Activated T-helper 2 cell treated with anti-CD3 and anti-CD28 coated beads, Interferon-gamma antibody, Interleukin-2, Interleukin-4, amounts not matched to agents 10 μg/mL and 5 μg/mL and 100 μg/mL, durations not matched to agents 14 hours and 24 hours and 36 hours (primary cell): Measurements from ENCODE around the gene KDM7A. TPM values are rescaled to one million over a fixed set of nuclear protein-coding genes. Genes with fewer than 3 reads are reported as not detected.

Experiments
- DNase-seq: peaks from one replicate; pipeline ENCODE4 v3.0.0; 2021; ENCODE audit warnings: low spot score
- H3K27ac Mint-ChIP-seq: one replicate; pipeline ENCODE4 v1.8.0; 2021; ENCODE audit warnings: mixed read lengths
- H3K27me3 Mint-ChIP-seq: one replicate; pipeline ENCODE4 v1.8.0; 2021; ENCODE audit warnings: low read depth, mixed read lengths
- H3K36me3 Mint-ChIP-seq: one replicate; pipeline ENCODE4 v1.8.0; 2021; ENCODE audit warnings: low read depth, mixed read lengths
- H3K4me1 Mint-ChIP-seq: one replicate; pipeline ENCODE4 v1.8.0; 2021; ENCODE audit warnings: low read depth, mixed read lengths
- H3K4me3 Mint-ChIP-seq: one replicate; pipeline ENCODE4 v1.8.0; 2021; ENCODE audit warnings: low read depth, mild to moderate bottlenecking, moderate library complexity, mixed read lengths
- H3K9me3 Mint-ChIP-seq: one replicate; pipeline ENCODE4 v1.8.0; 2021; ENCODE audit warnings: mixed read lengths
- intact Hi-C: fragments of 100-400 bp; cut with micrococcal nuclease; formaldehyde crosslinking; loops from one replicate; pipeline ENCODE4 v1.15.1; 2023
- total RNA-seq: library from RNA; stranded (reverse); gene quantifications from 2 replicates; pipeline ENCODE4 v1.2.3, GENCODE V29; 2022

Gene KDM7A
- total RNA-seq, 1 donor from 2014 or later = 10.4 TPM

GRCh38 chr7:140084972-140085371 is 91.8 kb downstream of the KDM7A start:
- H3K27me3 Mint-ChIP-seq = peaks cover 7% of the 10 kb centered on the region
- intact Hi-C loops = no loop called here
- no peaks in the 10 kb centered on the region for H3K9me3 Mint-ChIP-seq
- H3K36me3 Mint-ChIP-seq = peaks cover 11% of the 10 kb centered on the region
- peak; percentile 36 for DNase-seq
- peak overlapping the region; percentile 10 for H3K27ac Mint-ChIP-seq
- no peak overlapping the region for H3K4me3 Mint-ChIP-seq
- peaks cover 22% of the 10 kb centered on the region for H3K4me1 Mint-ChIP-seq

GRCh38 chr7:140084142-140084655 is 92.6 kb downstream of the KDM7A start:
- Mint-ChIP-seq H3K36me3 (peaks cover 11% of the 10 kb centered on the region), H3K9me3 (no peaks in the 10 kb centered on the region), H3K27ac (no peak overlapping the region), H3K27me3 (peaks cover 9% of the 10 kb centered on the region), H3K4me3 (no peak overlapping the region), H3K4me1 (peaks cover 22% of the 10 kb centered on the region)
- intact Hi-C loops = no loop called here
- DNase-seq = no peak

- Mint-ChIP-seq H3K4me3 (no peak overlapping the region), H3K27me3 (peaks cover 9% of the 10 kb centered on the region), H3K36me3 (peaks cover 4% of the 10 kb centered on the region), H3K27ac (no peak overlapping the region), H3K4me1 (peaks cover 20% of the 10 kb centered on the region), H3K9me3 (no peaks in the 10 kb centered on the region)
- intact Hi-C loops = no loop called here
- DNase-seq = no peak
Observed at GRCh38 chr7:140082770-140083169, 94.0 kb downstream of the KDM7A start.

GRCh38 chr7:140081774-140082425 is 94.9 kb downstream of the KDM7A start:
- peaks cover 9% of the 10 kb centered on the region for H3K27me3 Mint-ChIP-seq
- peaks cover 20% of the 10 kb centered on the region for H3K4me1 Mint-ChIP-seq
- H3K27ac Mint-ChIP-seq = no peak overlapping the region
- H3K4me3 Mint-ChIP-seq = no peak overlapping the region
- no peak for DNase-seq
- no peaks in the 10 kb centered on the region for H3K9me3 Mint-ChIP-seq
- H3K36me3 Mint-ChIP-seq = peaks cover 4% of the 10 kb centered on the region
- intact Hi-C loops = no loop called here

GRCh38 chr7:140080919-140081318 is 95.9 kb downstream of the KDM7A start:
- Mint-ChIP-seq H3K9me3 (no peaks in the 10 kb centered on the region), H3K27ac (no peak overlapping the region), H3K4me3 (no peak overlapping the region), H3K4me1 (peaks cover 16% of the 10 kb centered on the region), H3K27me3 (peaks cover 9% of the 10 kb centered on the region), H3K36me3 (peaks cover 1% of the 10 kb centered on the region)
- DNase-seq = no peak
- intact Hi-C loops = no loop called here

DNA sequence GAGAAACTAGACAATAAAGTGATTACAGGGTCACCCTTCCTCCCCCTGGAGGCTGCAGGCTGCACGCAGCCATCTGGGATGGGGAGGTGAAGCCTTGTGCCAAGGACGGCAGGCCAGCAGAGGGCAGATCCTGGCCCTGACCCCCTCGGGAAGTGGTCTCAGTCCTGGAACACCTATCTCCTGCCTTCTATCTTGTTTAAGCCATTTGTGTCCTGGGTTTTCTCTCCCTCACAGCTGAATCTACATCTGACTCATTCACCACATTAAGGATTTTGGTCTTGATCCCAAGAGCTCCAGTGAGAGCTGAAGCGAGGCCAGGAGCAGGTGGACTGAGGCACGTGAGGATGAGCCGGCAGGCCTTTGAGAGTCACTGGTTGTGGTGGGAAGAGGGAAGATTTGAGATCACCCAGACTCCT is 97.7 kb downstream of the KDM7A start:
- no peak for DNase-seq
- Mint-ChIP-seq H3K9me3 (no peaks in the 10 kb centered on the region), H3K27me3 (peaks cover 17% of the 10 kb centered on the region), H3K36me3 (no peaks in the 10 kb centered on the region), H3K4me1 (peaks cover 3% of the 10 kb centered on the region), H3K27ac (no peak overlapping the region), H3K4me3 (no peak overlapping the region)
- intact Hi-C loops = no loop called here

DNA sequence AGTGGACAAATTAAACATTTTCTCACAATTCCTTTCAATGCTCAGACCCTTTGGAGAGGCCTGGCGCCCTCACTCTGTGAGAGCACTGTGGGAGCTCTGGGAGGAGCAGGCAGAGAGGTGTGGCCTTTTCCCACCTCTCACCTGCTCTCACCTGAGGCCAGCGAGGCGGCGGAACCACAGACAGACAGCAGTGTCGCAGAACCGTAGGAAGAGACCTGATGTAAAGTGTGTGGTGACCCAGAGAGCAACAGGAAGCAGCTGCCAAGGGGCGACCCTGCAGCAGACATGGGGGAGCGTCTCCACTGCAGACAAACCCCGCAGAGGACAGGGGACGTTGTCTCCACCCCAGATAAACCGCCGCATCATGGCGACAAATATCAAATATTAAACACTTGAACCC is 98.4 kb downstream of the KDM7A start:
- Mint-ChIP-seq H3K27ac (no peak overlapping the region), H3K4me1 (no peaks in the 10 kb centered on the region), H3K27me3 (peaks cover 22% of the 10 kb centered on the region), H3K36me3 (no peaks in the 10 kb centered on the region), H3K4me3 (no peak overlapping the region), H3K9me3 (no peaks in the 10 kb centered on the region)
- DNase-seq = no peak
- intact Hi-C loops = no loop called here

DNA sequence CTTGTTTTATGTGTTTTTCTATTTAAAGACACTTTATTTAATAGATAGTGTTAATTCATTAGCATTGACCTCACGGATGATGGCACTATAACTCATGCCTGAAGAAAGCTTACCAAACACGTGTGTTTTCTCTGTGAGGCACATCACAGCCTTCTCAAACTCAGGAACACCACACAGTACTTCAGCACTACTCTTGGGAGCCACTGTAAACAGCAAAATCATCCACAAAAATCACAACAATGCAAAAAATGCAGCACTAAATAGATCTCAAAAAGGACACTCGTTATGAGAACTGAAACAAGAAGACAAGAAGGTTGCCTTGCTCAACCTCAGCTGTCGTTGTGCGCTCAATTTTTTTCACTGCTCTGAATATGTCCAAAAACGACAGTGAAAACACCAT is 102.0 kb downstream of the KDM7A start:
- Mint-ChIP-seq H3K27ac (no peak overlapping the region), H3K4me3 (no peak overlapping the region), H3K4me1 (peaks cover under 1% of the 10 kb centered on the region), H3K36me3 (no peaks in the 10 kb centered on the region), H3K9me3 (peaks cover 4% of the 10 kb centered on the region), H3K27me3 (peaks cover 23% of the 10 kb centered on the region)
- intact Hi-C loops = no loop called here
- DNase-seq = no peak

DNA sequence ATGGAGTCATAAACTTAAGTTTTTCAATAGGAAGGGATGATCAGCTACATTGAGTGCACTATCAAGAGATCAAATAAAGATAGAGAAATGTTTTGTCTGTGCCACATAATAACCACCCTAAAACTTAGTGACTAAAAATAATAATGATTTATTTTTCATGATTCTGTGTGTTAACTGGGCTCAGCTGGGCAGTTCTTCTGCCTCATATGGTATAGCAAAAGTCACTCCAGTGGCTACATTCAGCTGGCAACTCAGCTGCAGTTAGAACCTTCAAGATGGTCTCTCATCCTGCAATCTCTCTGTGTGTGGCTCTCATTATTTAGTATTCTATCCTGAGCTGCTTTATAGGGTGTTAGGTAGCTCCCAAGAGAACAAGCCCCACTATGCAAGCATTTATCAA is 106.2 kb downstream of the KDM7A start:
- intact Hi-C loops = no loop called here
- H3K27me3 Mint-ChIP-seq = peaks cover 25% of the 10 kb centered on the region
- no peak for DNase-seq
- no peak overlapping the region for H3K4me3 Mint-ChIP-seq
- peaks cover 34% of the 10 kb centered on the region for H3K9me3 Mint-ChIP-seq
- H3K27ac Mint-ChIP-seq = no peak overlapping the region
- H3K36me3 Mint-ChIP-seq = peaks cover 21% of the 10 kb centered on the region
- peaks cover 4% of the 10 kb centered on the region for H3K4me1 Mint-ChIP-seq

GRCh38 chr7:140069298-140069949 is 107.4 kb downstream of the KDM7A start:
- intact Hi-C loops = loop anchor here (10.0 kb wide), 1 partner anchor 235 kb away; no protein-coding TSS in a partner anchor
- Mint-ChIP-seq H3K36me3 (peaks cover 21% of the 10 kb centered on the region), H3K27ac (no peak overlapping the region), H3K27me3 (peaks cover 21% of the 10 kb centered on the region), H3K9me3 (peaks cover 34% of the 10 kb centered on the region), H3K4me3 (no peak overlapping the region), H3K4me1 (peaks cover 4% of the 10 kb centered on the region)
- no peak for DNase-seq

DNA sequence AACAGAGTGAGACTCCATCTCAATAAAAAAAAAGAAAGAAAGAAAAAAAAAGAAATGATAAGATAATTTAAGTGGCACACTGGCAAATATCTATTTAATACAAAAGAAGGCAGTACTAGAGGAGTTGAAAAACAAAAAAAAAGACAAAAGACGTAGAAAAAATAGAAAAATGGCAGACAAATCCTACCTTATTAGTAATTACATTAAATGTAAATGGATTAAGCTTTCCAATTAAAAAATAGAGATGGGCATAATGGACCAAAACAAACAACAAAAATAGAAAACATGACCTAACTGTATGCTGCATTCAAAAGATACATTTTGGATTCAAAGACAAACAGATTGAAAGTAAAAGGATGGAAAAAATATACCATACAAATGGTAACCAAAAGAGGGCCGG is 108.8 kb downstream of the KDM7A start:
- H3K36me3 Mint-ChIP-seq = peaks cover 21% of the 10 kb centered on the region
- intact Hi-C loops = loop anchor here (10.0 kb wide), 1 partner anchor 237 kb away; no protein-coding TSS in a partner anchor
- peaks cover 34% of the 10 kb centered on the region for H3K9me3 Mint-ChIP-seq
- no peak overlapping the region for H3K4me3 Mint-ChIP-seq
- peaks cover 10% of the 10 kb centered on the region for H3K27me3 Mint-ChIP-seq
- DNase-seq = no peak
- H3K27ac Mint-ChIP-seq = no peak overlapping the region
- peaks cover 8% of the 10 kb centered on the region for H3K4me1 Mint-ChIP-seq

DNA sequence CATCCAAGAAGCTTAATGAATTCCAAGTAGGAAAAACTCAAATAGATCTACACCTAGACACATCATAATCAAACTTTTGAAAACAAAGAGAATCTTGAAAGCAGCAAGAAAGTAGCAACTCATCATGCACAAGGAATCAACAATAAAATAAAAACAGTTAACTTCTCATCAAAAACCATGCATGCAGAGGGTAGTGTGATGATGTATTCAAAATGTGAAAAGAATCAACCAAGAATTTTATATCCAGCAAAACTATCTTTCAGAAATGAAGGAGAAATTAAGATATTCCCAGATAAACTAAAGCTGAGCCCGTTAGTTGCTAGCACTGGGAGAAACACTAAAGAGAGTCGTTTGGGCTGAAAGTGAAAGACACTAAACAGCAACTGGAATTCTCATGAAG is 109.7 kb downstream of the KDM7A start:
- Mint-ChIP-seq H3K4me3 (no peak overlapping the region), H3K27me3 (peaks cover 7% of the 10 kb centered on the region), H3K27ac (no peak overlapping the region), H3K4me1 (peaks cover 8% of the 10 kb centered on the region), H3K36me3 (peaks cover 21% of the 10 kb centered on the region), H3K9me3 (peaks cover 34% of the 10 kb centered on the region)
- DNase-seq = no peak
- intact Hi-C loops = loop anchor here (10.0 kb wide), 1 partner anchor 238 kb away; no protein-coding TSS in a partner anchor
